Liver (tissue), 9 donors: ENCODE data around the gene ENTR1. TPM values are rescaled to one million over a fixed set of nuclear protein-coding genes. Genes with fewer than 3 reads are reported as not detected.

Experiments
- DNase-seq: peaks from one replicate; pipeline ENCODE4 v3.0.0-alpha.2; 2017; ENCODE audit warnings: low spot score
- H3K27ac ChIP-seq, 2 donors: one replicate each; pipeline ENCODE4 v1.7.0; 2013; ENCODE audit warnings: inconsistent platforms in 2 of 2, low read length in 2 of 2, control low read depth in 1 of 2, low read depth in 1 of 2, mild to moderate bottlenecking in 1 of 2
- H3K27me3 ChIP-seq, 4 donors: one replicate each; pipeline versions ENCODE4 v1.6.1 to v1.7.0; 2013; ENCODE audit warnings: low read length in 3 of 4, inconsistent platforms in 1 of 4, mild to moderate bottlenecking in 1 of 4, moderate library complexity in 1 of 4; ENCODE audit not compliant: control insufficient read depth in 4 of 4, insufficient read depth in 4 of 4
- H3K36me3 ChIP-seq, 4 donors: one replicate each; pipeline versions ENCODE4 v1.6.1 to v1.7.0; 2013; ENCODE audit warnings: low read length in 3 of 4, mild to moderate bottlenecking in 3 of 4, low read depth in 1 of 4, moderate library complexity in 1 of 4; ENCODE audit not compliant: control insufficient read depth in 4 of 4, insufficient read depth in 3 of 4
- H3K4me1 ChIP-seq, 4 donors: one replicate each; pipeline versions ENCODE4 v1.6.1 to v1.7.0; 2013; ENCODE audit warnings: low read length in 3 of 4, mild to moderate bottlenecking in 3 of 4, moderate library complexity in 1 of 4; ENCODE audit not compliant: control insufficient read depth in 4 of 4, insufficient read depth in 4 of 4
- H3K4me3 ChIP-seq, 3 donors: one replicate each; pipeline versions ENCODE4 v1.6.1 to v1.7.0; 2013; ENCODE audit warnings: low read length in 3 of 3, control low read depth in 1 of 3, low read depth in 1 of 3, mild to moderate bottlenecking in 1 of 3
- H3K9ac ChIP-seq, 2 donors: one replicate each; pipeline ENCODE4 v1.7.0; 2013; ENCODE audit warnings: low read length in 2 of 2, mild to moderate bottlenecking in 2 of 2, moderate library complexity in 2 of 2, control low read depth in 1 of 2, low read depth in 1 of 2
- H3K9me3 ChIP-seq, 4 donors: one replicate each; pipeline versions ENCODE4 v1.6.1 to v1.7.0; 2013; ENCODE audit warnings: low read length in 3 of 4; ENCODE audit not compliant: control insufficient read depth in 4 of 4
- CTCF ChIP-seq: fragments of 150-350 bp; IDR thresholded peaks from 2 replicates; pipeline ENCODE4 v1.5.1; 2017; ENCODE audit warnings: improper control_type of control experiment, low read depth, low read length; ENCODE audit not compliant: missing input control
- EGR1 ChIP-seq, 2 donors: IDR thresholded peaks; 2 replicates each; pipeline ENCODE4 v1.6.1; 2016 to 2018; ENCODE audit warnings: antibody characterized with exemption in 2 of 2, low read depth in 2 of 2
- FOXA1 ChIP-seq: IDR thresholded peaks from 2 replicates; pipeline ENCODE4 v1.6.1; 2016; ENCODE audit warnings: antibody characterized with exemption
- HNF4A ChIP-seq, 2 donors: conservative IDR thresholded peaks; 2 replicates each; pipeline ENCODE4 v1.6.1; 2016; ENCODE audit warnings: antibody characterized with exemption in 2 of 2, mild to moderate bottlenecking in 2 of 2
- JUND ChIP-seq, 2 donors: IDR thresholded peaks; 2 replicates each; pipeline ENCODE4 v1.6.1; 2016; ENCODE audit warnings: antibody characterized with exemption in 2 of 2
- MAX ChIP-seq: IDR thresholded peaks from 2 replicates; pipeline ENCODE4 v1.6.1; 2016; ENCODE audit warnings: antibody characterized with exemption
- REST ChIP-seq: IDR thresholded peaks from 2 replicates; pipeline ENCODE4 v1.6.1; 2016; ENCODE audit warnings: antibody characterized with exemption, mild to moderate bottlenecking
- RXRA ChIP-seq, 2 donors: IDR thresholded peaks; 2 replicates each; pipeline ENCODE4 v1.6.1; 2017 to 2018; ENCODE audit warnings: antibody characterized with exemption in 2 of 2, mild to moderate bottlenecking in 1 of 2
- YY1 ChIP-seq: IDR thresholded peaks from 2 replicates; pipeline ENCODE4 v1.6.1; 2016; ENCODE audit warnings: antibody characterized with exemption, mild to moderate bottlenecking
- WGBS: extraction: QIAGEN DNeasy Blood & Tissue Kit; methylation state at CpG from one replicate; pipeline ENCODE4 v1.1.7; 2013; 5-methylcytosine and 5-hydroxymethylcytosine counted together
- polyA plus RNA-seq, 2 donors: library from polyadenylated mRNA; stranded (reverse) in 1 of 2; unstranded in 1 of 2; fragments of 200-250 nt in 1 of 2; fragments of >200 nt in 1 of 2; fragmentation: Nextera tagmentation in 1 of 2; extraction: Ambion mirVana in 1 of 2; gene quantifications; one replicate each; pipeline versions ENCODE4 v1.2.1 to v1.2.3, GENCODE V29; 2013 to 2015
- total RNA-seq, 2 donors: library from RNA; depleted of rRNA; stranded (reverse); fragments of >200 nt; gene quantifications; one replicate each; pipeline ENCODE4 v1.2.3, GENCODE V29; 2014
- donor health status: healthy.
- donor health status: healthy.
- donor health status: healthy.
- donor health status: healthy.
- donor health status: healthy.

The ENTR1 gene
- total and polyA plus RNA-seq, 4 donors: 11.0 to 28.1 (median 19.1) TPM

- H3K4me3 ChIP-seq: peak overlapping the region; percentile 68 to 86 (median 80)
- WGBS: 2% methylated on average over 67 of the region's 67 CpGs
- H3K9me3 ChIP-seq: no peaks in the 10 kb centered on the region
- H3K36me3 ChIP-seq: peaks cover 3 to 29% (median 5%) of the 10 kb centered on the region in 4 donors
- TF ChIP-seq YY1 (peak; percentile 18), HNF4A (conservative IDR thresholded peaks at IDR 0.05) (peak in 1 of 2 donors; percentile 39), REST (no peak)
- peak overlapping the region; percentile 11 to 80 for H3K27ac ChIP-seq
- peak; percentile 45 for DNase-seq
- H3K27me3 ChIP-seq: no peaks in the 10 kb centered on the region
- peaks cover 10 to 53% (median 38%) of the 10 kb centered on the region in 4 donors for H3K4me1 ChIP-seq
- peak overlapping the region; percentile 45 to 56 for H3K9ac ChIP-seq
These were observed 11.0 kb downstream of the ENTR1 start for GRCh38 chr9:136399176-136400037.

- H3K36me3 ChIP-seq: peaks cover 0 to 24% (median 11%) of the 10 kb centered on the region in 4 donors
- WGBS: 97% methylated on average over 12 of the region's 12 CpGs
- TF ChIP-seq FOXA1: no peak
- no peak for TF ChIP-seq EGR1 (IDR thresholded peaks at IDR 0.05; ENCODE audit: low read depth in 2 of 2)
- TF ChIP-seq JUND (IDR thresholded peaks at IDR 0.05): no peak
These were observed 12.1 kb downstream of the ENTR1 start for GRCh38 chr9:136398286-136398685.

GRCh38 chr9:136397643-136398042 lies 12.8 kb downstream of the ENTR1 start:
- no peaks in the 10 kb centered on the region for H3K9me3 ChIP-seq
- no peak for DNase-seq
- H3K4me1 ChIP-seq: peaks cover 10 to 53% (median 38%) of the 10 kb centered on the region in 4 donors
- H3K36me3 ChIP-seq: peaks cover 0 to 30% (median 13%) of the 10 kb centered on the region in 4 donors
- H3K4me3 ChIP-seq: no peak overlapping the region
- no peak overlapping the region for H3K27ac ChIP-seq
- H3K27me3 ChIP-seq: no peaks in the 10 kb centered on the region
- WGBS: 83% methylated on average over 6 of the region's 6 CpGs
- no peak overlapping the region for H3K9ac ChIP-seq
- TF ChIP-seq CTCF: no peak
- no peak for TF ChIP-seq RXRA (IDR thresholded peaks at IDR 0.05)
- TF ChIP-seq MAX: no peak
- TF ChIP-seq EGR1 (IDR thresholded peaks at IDR 0.05; ENCODE audit: low read depth in 2 of 2): no peak
- no peak for TF ChIP-seq HNF4A (conservative IDR thresholded peaks at IDR 0.05)

More at GRCh38 chr9:136398286-136398685, 12.1 kb downstream of the ENTR1 start:
- no peak overlapping the region for H3K9ac ChIP-seq
- no peaks in the 10 kb centered on the region for H3K9me3 ChIP-seq
- H3K4me1 ChIP-seq: peaks cover 10 to 53% (median 38%) of the 10 kb centered on the region in 4 donors
- DNase-seq: no peak
- no peaks in the 10 kb centered on the region for H3K27me3 ChIP-seq
- no peak overlapping the region for H3K4me3 ChIP-seq
- peak overlapping the region in 1 of 2 donors; percentile 80 for H3K27ac ChIP-seq
